ENCODE results near the gene EYS.
"Not testable (repeated sequence)": the region's sequence is repeated elsewhere in the genome, so short reads cannot be mapped to it uniquely, and the experiment has no call there.

Gene EYS

GRCh38 chr6:64469405-64469804 is 1237.6 kb downstream of the EYS start:
- not testable (repeated sequence) for DNase-seq (ENCODE audit: low read depth)

- no peak for DNase-seq (ENCODE audit: low read depth)
Measured at GRCh38 chr6:64467656-64468055, 1239.4 kb downstream of the EYS start.

GRCh38 chr6:64459411-64459944 is 1247.5 kb downstream of the EYS start:
- DNase-seq (ENCODE audit: low read depth), result no peak

- DNase-seq (ENCODE audit: low read depth), result not testable (repeated sequence)
Measured at GRCh38 chr6:64448101-64448500, 1258.9 kb downstream of the EYS start.

- DNase-seq (ENCODE audit: low read depth), result no peak
Measured at GRCh38 chr6:64445038-64445437, 1262.0 kb downstream of the EYS start.

- DNase-seq (ENCODE audit: low read depth), result no peak
Measured at GRCh38 chr6:64439274-64439673, 1267.8 kb downstream of the EYS start.

- DNase-seq (ENCODE audit: low read depth), result no peak
Measured at GRCh38 chr6:64437996-64438395, 1269.0 kb downstream of the EYS start.

- DNase-seq (ENCODE audit: low read depth), result no peak
Measured at GRCh38 chr6:64429926-64430325, 1277.1 kb downstream of the EYS start.

- no peak for DNase-seq (ENCODE audit: low read depth)
Measured at GRCh38 chr6:64428186-64428585, 1278.8 kb downstream of the EYS start.

GRCh38 chr6:64415926-64416325 is 1291.1 kb downstream of the EYS start:
- DNase-seq (ENCODE audit: low read depth), result no peak

- DNase-seq (ENCODE audit: low read depth), result no peak
Measured at GRCh38 chr6:64411226-64411625, 1295.8 kb downstream of the EYS start.

GRCh38 chr6:64409948-64410347 is 1297.1 kb downstream of the EYS start:
- no peak for DNase-seq (ENCODE audit: low read depth)

GRCh38 chr6:64404396-64404795 is 1302.6 kb downstream of the EYS start:
- DNase-seq (ENCODE audit: low read depth), result no peak

GRCh38 chr6:64383277-64383676 is 1323.7 kb downstream of the EYS start:
- no peak for DNase-seq (ENCODE audit: low read depth)

- DNase-seq (ENCODE audit: low read depth), result no peak
Measured at GRCh38 chr6:64376394-64376793, 1330.6 kb downstream of the EYS start.

GRCh38 chr6:64357430-64357829 is 1349.6 kb downstream of the EYS start:
- DNase-seq (ENCODE audit: low read depth), result no peak

- no peak for DNase-seq (ENCODE audit: low read depth)
Measured at GRCh38 chr6:64347411-64347810, 1359.6 kb downstream of the EYS start.

- no peak for DNase-seq (ENCODE audit: low read depth)
Measured at GRCh38 chr6:64335195-64335594, 1371.8 kb downstream of the EYS start.

GRCh38 chr6:64334636-64335035 is 1372.4 kb downstream of the EYS start:
- no peak for DNase-seq (ENCODE audit: low read depth)

- DNase-seq (ENCODE audit: low read depth), result no peak
Measured at GRCh38 chr6:64330694-64331307, 1376.2 kb downstream of the EYS start.

- DNase-seq (ENCODE audit: low read depth), result no peak
Measured at GRCh38 chr6:64326939-64327338, 1380.1 kb downstream of the EYS start.

GRCh38 chr6:64325093-64325492 is 1381.9 kb downstream of the EYS start:
- DNase-seq (ENCODE audit: low read depth), result no peak

GRCh38 chr6:64310214-64310613 is 1396.8 kb downstream of the EYS start:
- no peak for DNase-seq (ENCODE audit: low read depth)

Data from stimulated activated CD8-positive, alpha-beta memory T cell treated with anti-CD3 and anti-CD28 coated beads, Interleukin-15, amount 100 ng/mL, for 24 hours (primary cell).